Dedifferentiated amniotic fluid mesenchymal stem cell (primary cell): Measurements from ENCODE around the gene NFE2L3.
"Not testable (repeated sequence)": the region's sequence is repeated elsewhere in the genome, so short reads cannot be mapped to it uniquely, and the experiment has no call there.

ENCODE experiments used
- DNase-seq: peaks from one replicate; pipeline ENCODE4 v3.0.0-alpha.2; 2016; ENCODE audit errors: extremely low spot score

NFE2L3 gene

GRCh38 chr7:26186364-26187311 lies 34.6 kb downstream of the NFE2L3 start:
- no peak for DNase-seq

- DNase-seq: no peak
These were observed 35.6 kb downstream of the NFE2L3 start for GRCh38 chr7:26187380-26188205.

GRCh38 chr7:26188206-26188956 lies 36.4 kb downstream of the NFE2L3 start:
- no peak for DNase-seq

- no peak for DNase-seq
These were observed 37.1 kb downstream of the NFE2L3 start for GRCh38 chr7:26188957-26189541.

- no peak for DNase-seq
These were observed 37.7 kb downstream of the NFE2L3 start for GRCh38 chr7:26189697-26190096.

GRCh38 chr7:26190417-26190869 lies 38.4 kb downstream of the NFE2L3 start:
- no peak for DNase-seq

- no peak for DNase-seq
These were observed 39.4 kb downstream of the NFE2L3 start for GRCh38 chr7:26191233-26191973.

GRCh38 chr7:26191974-26192479 lies 40.0 kb downstream of the NFE2L3 start:
- DNase-seq: no peak

- DNase-seq: no peak
These were observed 40.6 kb downstream of the NFE2L3 start for GRCh38 chr7:26192485-26193087.

GRCh38 chr7:26193432-26194207 lies 41.6 kb downstream of the NFE2L3 start:
- no peak for DNase-seq

- not testable (repeated sequence) for DNase-seq
These were observed 42.8 kb downstream of the NFE2L3 start for GRCh38 chr7:26194764-26195163.

- no peak for DNase-seq
These were observed 43.2 kb downstream of the NFE2L3 start for GRCh38 chr7:26195182-26195581.

GRCh38 chr7:26195867-26196657 lies 44.1 kb downstream of the NFE2L3 start:
- DNase-seq: no peak

- no peak for DNase-seq
These were observed 45.4 kb downstream of the NFE2L3 start for GRCh38 chr7:26197153-26198115.

GRCh38 chr7:26198133-26198780 lies 46.3 kb downstream of the NFE2L3 start:
- peak; percentile 68 for DNase-seq

GRCh38 chr7:26198781-26199169 lies 46.8 kb downstream of the NFE2L3 start:
- no peak for DNase-seq
